ENCODE data around the gene NT5DC4.

NT5DC4 gene

DNA sequence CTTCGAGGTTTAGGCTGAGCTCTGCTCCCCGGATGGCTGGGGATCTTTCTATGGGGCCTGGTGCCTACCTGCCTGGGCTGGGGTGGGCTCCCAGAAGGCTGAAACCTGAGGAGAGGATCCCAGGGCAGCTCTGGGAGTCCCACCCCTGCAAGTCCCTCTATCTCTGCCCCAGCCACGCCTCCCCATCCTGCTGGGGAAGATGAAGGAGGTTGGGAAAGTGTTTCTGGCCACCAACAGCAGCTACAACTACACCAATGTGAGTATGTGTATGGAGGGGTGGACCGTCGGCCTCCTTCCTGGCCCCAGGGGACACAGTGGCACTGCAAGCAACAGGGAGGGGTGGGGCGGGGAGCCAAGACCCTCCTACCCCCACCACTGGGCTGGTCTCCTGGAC, 2.7 kb downstream of the NT5DC4 start:
- DNase-seq (ENCODE audit: low read depth) = no peak
- TF ChIP-seq, protein P1, sequence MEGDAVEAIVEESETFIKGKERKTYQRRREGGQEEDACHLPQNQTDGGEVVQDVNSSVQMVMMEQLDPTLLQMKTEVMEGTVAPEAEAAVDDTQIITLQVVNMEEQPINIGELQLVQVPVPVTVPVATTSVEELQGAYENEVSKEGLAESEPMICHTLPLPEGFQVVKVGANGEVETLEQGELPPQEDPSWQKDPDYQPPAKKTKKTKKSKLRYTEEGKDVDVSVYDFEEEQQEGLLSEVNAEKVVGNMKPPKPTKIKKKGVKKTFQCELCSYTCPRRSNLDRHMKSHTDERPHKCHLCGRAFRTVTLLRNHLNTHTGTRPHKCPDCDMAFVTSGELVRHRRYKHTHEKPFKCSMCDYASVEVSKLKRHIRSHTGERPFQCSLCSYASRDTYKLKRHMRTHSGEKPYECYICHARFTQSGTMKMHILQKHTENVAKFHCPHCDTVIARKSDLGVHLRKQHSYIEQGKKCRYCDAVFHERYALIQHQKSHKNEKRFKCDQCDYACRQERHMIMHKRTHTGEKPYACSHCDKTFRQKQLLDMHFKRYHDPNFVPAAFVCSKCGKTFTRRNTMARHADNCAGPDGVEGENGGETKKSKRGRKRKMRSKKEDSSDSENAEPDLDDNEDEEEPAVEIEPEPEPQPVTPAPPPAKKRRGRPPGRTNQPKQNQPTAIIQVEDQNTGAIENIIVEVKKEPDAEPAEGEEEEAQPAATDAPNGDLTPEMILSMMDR (IDR thresholded peaks at IDR 0.05; ENCODE audit: insufficient read depth, low read depth, low read length, missing control alignments) = no peak
- no peak overlapping the region for H3K4me3 ChIP-seq (ENCODE audit: low read length)

DNA sequence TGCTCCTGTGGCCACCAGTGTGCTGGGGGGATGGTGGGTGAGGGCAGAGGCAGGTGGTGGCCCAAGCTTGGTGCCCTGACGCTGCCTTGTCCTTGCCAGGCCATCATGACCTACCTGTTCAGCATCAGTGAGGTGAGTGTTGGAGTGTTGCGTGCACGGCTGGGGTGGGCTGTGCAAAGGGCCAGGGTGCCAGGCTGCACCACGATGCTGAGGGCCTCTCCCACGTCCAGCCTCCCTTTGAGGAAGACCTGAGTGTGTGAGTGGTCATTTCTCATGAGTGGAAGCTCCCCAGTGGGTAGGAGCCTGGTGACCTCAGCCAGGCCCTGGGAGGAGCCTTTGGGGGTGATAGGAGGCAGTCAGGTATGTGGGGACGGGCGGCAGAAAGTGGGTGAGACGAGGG, 3.2 kb downstream of the NT5DC4 start:
- H3K4me3 ChIP-seq (ENCODE audit: low read length) = no peak overlapping the region
- TF ChIP-seq, protein P1 (IDR thresholded peaks at IDR 0.05; ENCODE audit: insufficient read depth, low read depth, low read length, missing control alignments) = no peak
- DNase-seq (ENCODE audit: low read depth) = no peak

DNA sequence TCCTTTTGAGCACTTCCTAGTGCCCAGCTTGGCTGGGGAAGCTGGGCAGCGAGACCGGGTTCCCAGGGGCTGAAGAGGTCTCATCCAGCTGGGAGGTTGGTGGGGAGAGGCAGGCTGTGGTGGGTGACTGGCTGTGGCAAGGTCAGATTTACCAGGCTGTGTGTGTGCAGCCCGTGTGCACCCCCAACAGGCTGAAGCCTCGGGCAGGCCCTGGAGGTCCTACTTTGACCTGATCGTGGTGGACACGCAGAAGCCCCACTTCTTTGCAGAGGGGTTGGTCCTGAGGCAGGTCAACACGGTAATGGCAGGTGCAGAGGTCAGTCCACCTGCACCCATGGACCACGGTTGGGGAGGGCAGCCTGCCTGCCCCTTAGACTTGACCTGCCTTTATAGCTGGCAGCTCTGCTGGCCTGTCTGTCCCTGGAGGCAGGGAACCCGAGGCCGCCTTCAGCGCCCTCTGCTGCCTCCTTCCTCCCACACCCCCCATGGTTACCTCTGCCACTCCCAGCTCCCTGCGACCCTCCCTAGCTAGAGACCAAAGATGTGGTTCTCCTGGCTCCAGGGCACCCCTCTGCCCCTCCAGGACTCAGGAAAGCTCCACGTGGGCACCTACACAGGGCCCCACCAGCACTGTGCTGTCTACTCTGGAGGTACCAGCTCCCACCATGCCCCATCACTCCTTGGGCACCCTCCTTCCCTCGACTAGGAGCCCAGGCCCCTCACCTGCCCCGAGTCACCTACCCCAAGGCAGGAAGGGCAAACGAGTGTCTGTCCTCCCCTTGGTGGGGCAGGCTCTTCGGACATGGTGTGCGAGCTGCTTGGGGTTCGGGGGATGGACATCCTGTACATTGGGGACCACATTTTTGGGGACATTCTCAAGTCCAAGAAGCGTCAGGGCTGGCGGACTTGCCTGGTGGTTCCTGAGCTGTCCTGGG, 4.0 kb downstream of the NT5DC4 start:
- no peak overlapping the region for H3K4me3 ChIP-seq (ENCODE audit: low read length)
- peak; percentile 37 for DNase-seq (ENCODE audit: low read depth)
- TF ChIP-seq, protein P1 (IDR thresholded peaks at IDR 0.05; ENCODE audit: insufficient read depth, low read depth, low read length, missing control alignments) = peak; percentile 29

DNA sequence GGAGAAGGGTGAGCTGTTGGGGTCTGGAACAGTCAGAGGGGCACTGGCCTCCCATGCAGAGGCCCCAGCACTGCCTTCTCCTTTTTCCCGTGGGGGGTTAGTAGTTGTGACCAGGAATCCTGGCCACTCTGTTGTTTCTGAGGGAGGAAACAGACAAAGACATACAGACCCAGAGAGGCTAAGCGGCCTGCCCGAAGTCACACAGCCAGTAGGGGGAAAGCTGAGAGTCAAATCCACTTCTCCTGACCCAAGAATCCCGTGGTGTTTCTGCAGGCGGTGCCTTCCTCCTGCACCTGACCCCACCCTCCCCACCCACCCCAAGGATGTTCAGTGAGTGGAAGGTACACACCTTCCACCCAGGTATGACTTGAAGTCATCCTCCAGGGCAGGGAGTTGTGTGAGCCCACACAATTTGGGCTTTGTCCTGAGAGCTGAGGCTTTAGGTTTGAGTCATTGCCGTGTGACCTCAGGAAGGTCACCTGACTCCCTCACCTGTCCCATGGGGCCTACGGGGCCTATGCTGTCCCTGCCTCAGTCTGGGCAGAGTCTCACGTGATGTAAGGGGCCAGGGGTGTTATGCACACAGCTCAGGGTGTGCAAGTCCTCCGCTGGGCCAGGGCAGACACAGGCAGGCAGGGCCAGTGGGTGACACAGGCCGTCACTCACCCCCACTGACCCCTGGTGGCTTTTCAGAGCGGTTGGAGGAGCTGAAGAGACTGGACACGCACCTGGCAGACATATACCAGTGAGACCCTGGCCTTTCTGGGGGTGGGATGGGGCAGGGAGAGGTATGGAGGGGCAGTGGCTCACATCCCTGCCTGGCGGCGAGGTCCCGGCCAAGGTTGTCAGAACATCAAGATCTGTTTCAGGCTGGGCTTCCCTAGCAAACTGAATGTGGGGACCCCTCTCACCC, 5.0 kb downstream of the NT5DC4 start:
- no peak overlapping the region for H3K4me3 ChIP-seq (ENCODE audit: low read length)
- TF ChIP-seq, protein P1 (IDR thresholded peaks at IDR 0.05; ENCODE audit: insufficient read depth, low read depth, low read length, missing control alignments) = no peak

DNA sequence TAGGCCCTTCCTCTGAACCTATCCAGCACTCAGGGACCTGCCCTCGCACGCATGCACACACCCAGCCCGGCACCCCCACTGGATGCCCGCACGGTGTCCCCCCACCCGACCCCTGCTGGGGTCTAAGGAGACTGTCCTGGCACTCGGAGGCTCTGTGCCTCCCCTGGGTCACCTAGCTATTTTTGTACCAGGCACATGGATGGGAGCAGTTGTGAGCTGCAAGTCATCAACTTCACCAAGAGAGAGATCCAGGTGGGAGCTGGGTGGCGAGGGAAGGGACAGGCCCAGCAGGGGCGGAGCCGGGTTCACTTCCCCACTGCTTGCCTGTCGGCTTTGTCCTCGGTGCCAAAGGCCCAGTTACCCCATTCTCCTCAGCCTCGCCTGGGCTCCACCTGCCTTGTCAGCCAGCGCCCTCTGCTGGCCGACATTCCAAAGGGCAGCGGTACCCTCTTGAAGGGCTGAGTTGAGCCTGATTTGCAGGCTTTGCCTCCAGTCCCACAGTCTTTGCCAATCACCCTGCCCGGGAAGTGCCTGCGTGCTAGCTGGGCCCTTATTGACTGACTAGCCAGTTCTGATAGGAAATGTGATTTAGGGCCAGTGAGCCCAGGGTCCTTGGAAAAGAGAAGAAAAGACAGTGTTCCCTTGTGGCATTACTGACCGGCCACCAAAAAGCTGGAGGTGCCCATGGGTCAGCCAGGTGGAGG, 5.8 kb downstream of the NT5DC4 start:
- TF ChIP-seq, protein P1 (IDR thresholded peaks at IDR 0.05; ENCODE audit: insufficient read depth, low read depth, low read length, missing control alignments) = peak; percentile 95
- DNase-seq (ENCODE audit: low read depth) = peak; percentile 94
- H3K4me3 ChIP-seq (ENCODE audit: low read length) = no peak overlapping the region

More for the DNA sequence above, 5.0 kb downstream of the NT5DC4 start:
- peak; percentile 31 for DNase-seq (ENCODE audit: low read depth)

DNA sequence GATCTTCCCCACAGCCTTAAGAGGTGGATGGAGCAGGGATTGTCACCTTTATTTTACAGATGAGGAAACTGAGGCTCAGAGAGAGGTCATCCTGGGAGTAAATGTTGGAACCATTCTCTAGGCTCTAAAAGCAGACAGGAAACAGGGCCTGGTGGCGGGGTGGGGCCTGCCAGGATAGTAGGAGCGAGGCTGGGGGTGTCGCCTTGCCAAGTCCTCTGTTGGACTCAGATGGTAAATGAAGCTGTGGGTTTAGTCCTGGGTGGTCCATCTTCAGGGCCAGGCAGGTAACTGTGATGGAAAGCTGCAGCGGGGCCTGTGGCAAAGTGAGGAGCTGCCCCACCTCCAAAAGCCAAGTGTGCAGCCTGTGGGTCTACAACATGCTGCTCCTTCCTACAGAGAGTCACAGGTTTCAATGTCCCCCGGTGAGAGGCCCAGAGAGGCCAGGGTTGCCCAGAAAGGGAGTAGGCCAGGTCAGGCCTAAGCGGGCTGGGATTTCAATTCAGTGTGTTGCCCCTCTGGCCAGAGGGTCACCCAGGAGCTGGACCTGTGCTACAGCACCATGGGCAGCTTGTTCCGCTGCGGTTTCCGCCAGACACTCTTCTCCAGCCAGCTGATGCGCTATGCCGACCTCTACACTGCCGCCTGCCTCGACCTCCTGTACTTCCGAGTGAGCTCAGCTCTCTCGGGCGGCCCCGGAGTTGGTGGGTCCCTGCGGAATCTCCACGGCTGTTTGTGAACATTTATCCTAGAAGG, 6.6 kb downstream of the NT5DC4 start:
- TF ChIP-seq, protein P1 (IDR thresholded peaks at IDR 0.05; ENCODE audit: insufficient read depth, low read depth, low read length, missing control alignments) = no peak
- DNase-seq (ENCODE audit: low read depth) = no peak
- H3K4me3 ChIP-seq (ENCODE audit: low read length) = no peak overlapping the region
